DMS153 treated with DMSO at 0.1 percent for 48 hours (cell line): ENCODE results near the gene SORL1.

Experiments used
- DNase-seq: peaks from one replicate; lab custom pipeline; 2025; ENCODE audit not compliant: unreplicated experiment; lab: John Stamatoyannopoulos, UW

SORL1 gene

DNA sequence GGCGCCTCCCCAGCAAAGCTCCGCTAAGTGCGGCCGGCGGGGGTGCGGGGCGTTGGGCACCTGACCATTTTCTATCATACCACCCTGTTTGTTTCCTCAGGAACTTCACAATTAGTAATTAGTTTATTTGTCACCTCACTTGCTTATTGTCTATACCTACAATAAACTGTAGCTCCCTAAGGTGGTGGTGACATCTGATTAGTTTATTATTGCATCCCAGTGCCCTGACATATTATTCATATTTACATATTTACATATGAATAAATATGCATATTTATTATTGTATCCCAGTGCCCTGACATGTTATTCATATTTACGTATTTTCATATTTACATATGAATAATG is 24.7 kb upstream of the SORL1 start:
- DNase-seq: no peak

GRCh38 chr11:121429556-121429955 is 22.6 kb upstream of the SORL1 start:
- no peak for DNase-seq

DNA sequence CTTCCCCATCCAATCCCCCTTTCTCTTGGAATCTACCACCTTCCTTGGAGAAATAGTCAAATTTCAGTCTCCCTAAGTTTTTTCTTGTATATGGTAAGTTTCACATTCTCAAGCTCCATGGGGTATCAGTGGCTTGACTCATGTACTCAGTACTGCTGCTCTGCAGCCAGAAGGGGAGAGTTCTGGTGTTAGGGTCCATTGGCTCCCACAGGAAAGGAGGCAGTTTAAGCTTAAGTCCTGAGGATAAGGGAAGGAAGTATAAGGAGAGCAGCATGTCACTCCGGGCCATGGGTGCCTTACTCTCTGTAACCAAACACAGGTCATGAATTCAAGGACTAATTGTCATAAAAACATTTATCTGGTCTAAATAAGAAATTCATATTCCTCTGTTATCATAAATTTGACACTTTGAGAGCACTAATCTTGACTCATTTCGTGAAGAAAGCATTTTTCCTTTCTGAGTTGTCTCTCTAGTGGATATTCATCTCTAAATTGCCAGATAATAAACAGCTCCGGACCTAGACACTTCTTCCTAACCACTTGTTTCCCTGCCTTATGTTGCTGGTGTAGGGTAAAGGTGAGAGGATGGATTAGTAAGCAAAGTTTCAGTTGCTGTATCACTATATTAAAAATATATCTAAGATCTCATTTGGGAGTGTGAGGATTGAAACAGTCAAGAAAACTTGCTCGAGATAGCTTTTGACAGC is 20.1 kb upstream of the SORL1 start:
- DNase-seq: no peak

DNA sequence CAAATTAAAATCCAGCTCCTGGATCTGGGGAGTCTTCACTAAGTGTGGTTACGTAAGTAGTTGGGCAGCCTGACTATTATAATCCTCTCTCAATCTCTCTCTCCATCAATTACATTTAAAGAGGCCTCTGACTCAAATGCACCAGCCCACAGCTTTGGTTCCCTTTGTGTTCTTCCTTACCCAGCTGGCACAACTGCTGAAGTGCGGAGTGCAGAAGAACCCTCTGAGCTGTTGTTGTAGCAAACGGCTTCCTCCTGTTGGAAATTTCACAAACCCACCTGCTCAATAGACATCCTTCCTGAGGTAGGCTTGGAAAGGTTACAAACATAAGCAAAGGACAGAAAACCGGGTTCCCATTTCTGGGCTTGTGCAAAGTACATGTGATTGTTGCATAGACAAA is 17.0 kb upstream of the SORL1 start:
- no peak for DNase-seq

DNA sequence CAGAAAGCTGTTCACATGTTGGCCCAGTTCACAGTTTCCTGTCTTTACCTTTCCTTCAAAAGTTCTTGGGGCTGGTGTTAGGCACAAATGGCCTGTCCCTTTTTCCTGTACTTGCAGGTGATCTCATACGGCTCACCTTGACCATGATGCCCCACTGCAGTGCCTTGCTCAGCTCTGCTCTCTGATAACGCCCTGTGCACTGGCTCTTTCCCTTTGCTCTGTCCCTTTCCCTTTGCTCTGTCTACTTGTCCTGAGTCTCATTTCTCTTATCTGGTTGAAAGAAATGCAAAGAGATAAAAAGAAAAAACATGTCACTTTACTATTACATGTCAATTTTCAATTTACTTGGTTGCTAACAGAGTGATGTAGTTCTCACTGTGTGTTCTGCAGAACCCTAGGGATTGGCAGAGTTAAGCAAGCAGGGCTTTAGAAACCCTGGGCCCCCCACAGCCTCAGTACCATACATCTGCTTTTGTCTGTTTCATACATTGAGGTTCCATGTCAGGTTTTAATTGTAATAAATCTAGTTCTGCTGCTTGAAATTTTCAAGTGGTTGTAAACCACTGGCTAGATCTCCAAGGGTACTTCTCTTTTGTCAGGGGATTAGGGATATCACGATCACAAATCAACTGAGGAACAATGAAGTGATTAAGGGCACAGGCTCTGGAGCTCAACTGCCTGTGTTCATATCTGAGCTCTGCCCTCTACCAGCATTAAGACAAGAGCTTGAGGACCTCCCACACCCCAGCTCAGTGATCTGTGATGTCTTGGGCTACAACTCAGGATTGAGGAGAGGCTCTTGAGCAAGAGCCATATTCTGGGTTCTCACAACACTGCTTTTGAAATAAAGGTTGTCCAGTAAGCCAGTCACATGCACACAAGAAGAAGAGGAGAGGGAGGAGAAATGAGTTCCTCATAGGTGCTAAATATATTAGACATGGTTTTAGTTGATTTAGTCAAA is 16.3 kb upstream of the SORL1 start:
- DNase-seq: no peak

- no peak for DNase-seq
Observed at GRCh38 chr11:121437018-121437685, 15.0 kb upstream of the SORL1 start.

- DNase-seq: no peak
Observed at GRCh38 chr11:121437686-121438078, 14.4 kb upstream of the SORL1 start.

GRCh38 chr11:121439337-121439736 is 12.8 kb upstream of the SORL1 start:
- DNase-seq: no peak

DNA sequence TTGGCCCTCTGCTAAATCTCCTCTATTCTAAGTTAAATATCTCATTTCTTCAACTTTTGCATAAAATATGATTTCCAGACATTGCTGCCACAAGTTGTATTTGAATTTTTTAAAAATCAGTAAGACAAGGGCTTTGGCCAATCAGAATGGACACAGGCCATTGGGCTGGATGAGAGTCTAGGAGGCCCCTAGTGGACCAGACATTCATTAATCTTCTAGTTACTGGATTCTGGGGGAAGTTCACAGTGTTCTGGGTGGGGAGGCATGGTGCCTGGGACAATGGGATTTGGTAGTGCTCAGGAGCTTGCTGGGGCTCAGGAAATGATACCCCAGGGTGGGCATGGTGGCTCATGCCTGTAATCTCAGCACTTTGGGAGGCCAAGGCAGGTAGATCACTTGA is 12.4 kb upstream of the SORL1 start:
- DNase-seq: no peak

DNA sequence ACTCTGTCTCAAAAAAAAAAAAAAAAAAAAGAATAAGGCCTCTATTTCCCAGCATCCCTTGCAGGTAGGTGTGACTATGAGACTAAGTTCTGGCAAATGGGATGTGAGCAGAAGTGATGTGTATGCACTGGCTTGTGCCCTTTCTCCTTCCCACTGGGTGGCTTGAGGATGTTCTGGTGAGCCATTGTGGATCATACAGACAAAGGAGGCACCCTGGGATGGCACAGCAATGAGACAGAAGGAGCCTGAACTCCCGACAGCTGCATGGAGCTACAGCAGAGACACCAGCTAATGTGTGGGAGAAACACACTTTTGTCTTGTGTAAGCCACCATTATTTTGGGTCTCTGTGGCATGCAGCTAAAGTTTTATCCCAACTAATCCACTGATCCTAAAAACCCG is 10.6 kb upstream of the SORL1 start:
- no peak for DNase-seq

- no peak for DNase-seq
Observed at GRCh38 chr11:121443688-121444275, 8.3 kb upstream of the SORL1 start.

DNA sequence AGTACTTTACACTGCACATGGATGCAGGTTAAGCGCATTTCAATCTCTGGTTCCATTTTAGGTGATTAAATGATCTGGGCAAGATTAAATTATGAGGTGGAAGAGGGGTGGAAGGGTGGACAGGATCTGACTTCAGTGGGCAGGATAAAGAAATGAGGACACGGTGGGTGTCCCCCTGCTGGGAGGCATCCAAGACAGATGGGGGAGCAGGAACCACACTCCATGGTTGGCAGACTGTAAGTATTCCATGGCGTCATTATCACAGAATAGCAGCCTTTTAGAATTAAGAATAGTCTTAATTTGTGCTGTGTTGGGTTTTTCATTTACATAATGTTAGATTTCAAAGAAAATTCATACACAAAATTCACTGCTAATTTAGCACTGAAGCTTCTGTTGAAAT is 7.6 kb upstream of the SORL1 start:
- DNase-seq: no peak

DNA sequence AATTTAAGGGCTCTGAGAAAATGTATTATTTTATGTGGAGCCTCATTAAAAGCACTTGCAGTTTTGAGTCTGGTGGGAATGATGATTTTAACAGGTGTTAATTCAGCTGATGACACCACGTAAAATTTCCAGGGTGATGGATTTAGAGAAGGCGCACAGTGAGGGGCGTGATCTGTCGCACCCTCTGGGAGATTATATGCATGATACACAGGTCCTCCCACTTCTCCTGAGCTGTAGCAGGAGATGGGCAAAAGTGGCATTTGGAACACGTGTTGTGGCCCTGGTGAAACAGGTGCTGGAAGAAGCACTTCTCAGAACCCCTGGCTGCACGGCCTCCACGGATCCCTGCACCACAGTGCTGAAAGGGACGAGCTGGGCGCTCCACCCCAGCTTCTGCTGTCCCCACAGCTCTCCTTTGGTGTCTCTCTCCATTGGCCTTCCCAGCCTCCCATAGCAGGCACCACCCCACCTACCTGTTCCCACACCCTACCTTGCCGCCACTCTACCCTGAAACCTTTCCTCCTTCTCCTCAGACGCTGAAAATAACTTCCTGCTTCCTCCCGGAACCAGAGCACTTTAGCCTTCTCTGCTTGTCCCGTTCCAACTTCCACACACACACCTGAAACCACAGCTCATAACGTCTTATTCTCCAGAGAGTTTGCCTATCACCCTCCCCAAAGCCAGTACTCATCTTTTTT is 6.9 kb upstream of the SORL1 start:
- no peak for DNase-seq

DNA sequence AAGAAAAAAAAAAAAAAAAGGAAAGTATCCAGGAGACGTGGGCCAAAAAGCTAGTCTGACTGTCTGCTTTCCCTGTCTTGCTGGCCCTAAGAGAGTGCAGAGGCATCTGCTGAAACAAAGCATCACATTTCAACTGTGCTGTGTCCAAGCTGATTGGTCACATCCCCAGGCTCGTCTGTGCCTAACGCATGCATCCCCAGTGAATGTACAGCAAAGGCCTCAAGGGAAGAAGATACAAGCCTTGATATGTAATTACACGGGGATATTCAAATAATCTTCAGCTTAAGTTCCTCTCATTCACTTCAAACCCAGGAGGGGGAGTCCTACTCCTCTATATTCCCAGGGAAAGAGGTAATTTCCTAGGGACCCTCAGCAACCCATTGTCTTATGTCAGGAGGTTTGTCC is 5.4 kb upstream of the SORL1 start:
- DNase-seq: no peak

DNA sequence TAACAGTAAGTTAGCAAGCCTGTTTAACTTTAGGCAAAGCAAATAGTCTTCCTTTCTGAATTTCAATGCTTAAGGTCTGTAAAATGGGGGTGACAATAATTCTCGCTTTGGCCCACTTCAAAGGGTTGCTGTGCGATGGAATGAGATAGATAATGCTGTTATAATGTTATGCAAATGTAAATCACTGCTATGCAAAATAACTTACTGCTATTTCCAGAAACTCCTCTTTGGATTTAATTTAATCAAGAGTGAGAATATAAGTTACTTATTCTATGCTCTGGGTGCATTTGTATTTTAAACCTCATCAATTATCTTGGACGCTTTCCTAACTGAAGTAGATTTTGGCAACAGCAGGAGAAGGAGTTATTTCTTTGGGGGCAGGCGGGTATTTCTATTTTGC is 4.1 kb upstream of the SORL1 start:
- no peak for DNase-seq

DNA sequence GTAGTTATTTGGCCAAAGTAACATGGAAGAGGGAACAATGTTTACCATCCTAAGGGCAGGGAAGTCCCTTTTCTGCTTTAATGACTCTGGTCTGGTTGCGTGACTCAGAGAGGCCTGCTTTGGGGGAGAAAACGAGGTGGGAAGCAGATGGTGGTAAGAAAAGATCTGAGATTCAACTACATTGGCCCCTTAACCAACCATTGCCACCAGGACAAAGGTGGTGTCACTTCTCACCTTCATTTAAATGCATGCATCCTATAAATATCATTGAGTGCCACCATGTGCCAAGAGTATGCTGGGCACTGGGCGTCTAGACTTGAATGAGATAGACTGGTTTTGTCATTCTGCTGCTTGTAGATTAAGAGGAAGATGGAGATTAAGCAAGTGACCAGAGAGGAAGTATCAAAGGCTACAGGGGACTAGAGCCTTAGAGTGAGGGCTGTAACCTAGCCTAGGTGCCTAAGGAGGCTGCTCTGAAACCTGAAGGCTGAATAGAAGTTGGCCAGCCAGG is 3.6 kb upstream of the SORL1 start:
- DNase-seq: no peak

DNA sequence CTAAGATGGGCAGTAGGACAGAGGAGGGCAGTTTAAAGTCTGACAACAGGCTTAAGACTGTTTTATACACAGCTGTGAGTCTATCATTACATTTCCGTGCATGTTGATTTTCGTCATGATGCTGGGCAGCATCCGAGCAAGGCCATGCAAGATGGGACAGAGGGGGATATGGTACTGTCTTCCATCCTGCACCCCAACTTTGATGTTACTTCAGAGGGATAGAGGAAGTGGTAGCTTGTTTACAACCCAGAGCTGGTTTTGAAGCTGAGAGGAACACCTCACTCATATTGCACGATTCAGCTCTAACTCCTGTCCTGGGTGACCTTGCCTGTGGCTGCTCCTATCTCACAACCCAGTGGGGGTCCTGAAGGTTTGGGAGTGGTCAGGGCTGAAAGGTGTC is 3.0 kb upstream of the SORL1 start:
- no peak for DNase-seq

- DNase-seq: no peak
Observed at GRCh38 chr11:121449626-121450025, 2.5 kb upstream of the SORL1 start.

DNA sequence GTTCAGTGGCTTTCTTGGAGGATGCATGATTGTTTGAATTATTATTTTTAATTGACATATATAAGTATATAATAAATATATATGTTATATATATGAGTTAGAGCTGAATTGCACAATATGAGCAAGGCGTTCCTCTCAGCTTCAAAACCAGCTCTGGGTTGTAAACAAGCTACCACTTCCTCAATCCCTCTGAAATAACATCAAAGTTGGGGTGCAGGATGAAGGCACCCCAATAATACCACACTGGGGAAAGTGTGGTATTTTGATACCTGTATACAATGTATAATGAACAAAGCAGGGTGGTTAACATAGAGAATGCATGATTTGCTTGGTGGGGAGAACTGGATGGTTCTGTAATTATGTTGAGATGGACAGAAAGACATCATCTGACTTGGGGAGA is 1.7 kb upstream of the SORL1 start:
- DNase-seq: no peak

- DNase-seq: peak; percentile 18
Observed at GRCh38 chr11:121451178-121451985, 732 bp upstream of the SORL1 start.
